Suprapubic skin (tissue), 4 donors: ENCODE results near the gene PRRX1. TPM values are rescaled to one million over a fixed set of nuclear protein-coding genes. Genes with fewer than 3 reads are reported as not detected.

ENCODE experiments used
- DNase-seq, 2 donors: peaks; one replicate each; pipeline ENCODE4 v3.0.0-alpha.2; 2019; ENCODE audit warnings: low spot score in 2 of 2
- H3K27ac ChIP-seq: fragments of 200-600 bp; sonication (generic); one replicate; pipeline ENCODE4 v1.5.1; 2019
- H3K27me3 ChIP-seq: fragments of 200-600 bp; sonication (generic); one replicate; pipeline ENCODE4 v1.5.1; 2019
- H3K36me3 ChIP-seq: fragments of 200-600 bp; sonication (generic); one replicate; pipeline ENCODE4 v1.5.1; 2019
- H3K4me1 ChIP-seq: fragments of 200-600 bp; sonication (generic); one replicate; pipeline ENCODE4 v1.5.1; 2019
- H3K4me3 ChIP-seq: fragments of 200-600 bp; sonication (generic); one replicate; pipeline ENCODE4 v1.5.1; 2019; ENCODE audit warnings: mild to moderate bottlenecking
- H3K9me3 ChIP-seq: fragments of 200-600 bp; sonication (generic); one replicate; pipeline ENCODE4 v1.5.1; 2019
- EP300 ChIP-seq: sonication (generic); formaldehyde crosslinking; IDR thresholded peaks from one replicate; pipeline ENCODE4 v1.6.1; 2017; ENCODE audit warnings: antibody characterized with exemption
- POLR2A ChIP-seq, 2 donors: fragments of 450-650 bp; IDR thresholded peaks; one replicate each; pipeline ENCODE4 v1.6.1; 2017; ENCODE audit warnings: antibody characterized with exemption in 2 of 2, mild to moderate bottlenecking in 2 of 2, moderate library complexity in 2 of 2
- POLR2AphosphoS5 ChIP-seq, 3 donors: sonication (generic); formaldehyde crosslinking; IDR thresholded peaks; one replicate each; pipeline ENCODE4 v1.6.1; 2017; ENCODE audit warnings: antibody characterized with exemption in 3 of 3
- WGBS: methylation state at CpG from one replicate; pipeline ENCODE4 v1.1.5; 2018; 5-methylcytosine and 5-hydroxymethylcytosine counted together
- total RNA-seq, 4 donors: library from RNA; depleted of rRNA; stranded (reverse); fragments of >200 nt; gene quantifications; one replicate each; pipeline ENCODE4 v1.1.0, GENCODE V29; 2016
- TF ChIP-seq, protein P1 (sequence below), 2 donors: fragments of 200-600 bp in 1 of 2; fragments of 450-650 bp in 1 of 2; sonication (generic) in 1 of 2; IDR thresholded peaks; one replicate each; pipeline ENCODE4 v1.5.1; 2016 to 2019; ENCODE audit warnings: antibody characterized with exemption in 2 of 2, mild to moderate bottlenecking in 1 of 2, moderate library complexity in 1 of 2

Gene PRRX1
- total RNA-seq, 4 donors from 2014 or later = 14.7 to 32.5 (median 23.5) TPM

DNA sequence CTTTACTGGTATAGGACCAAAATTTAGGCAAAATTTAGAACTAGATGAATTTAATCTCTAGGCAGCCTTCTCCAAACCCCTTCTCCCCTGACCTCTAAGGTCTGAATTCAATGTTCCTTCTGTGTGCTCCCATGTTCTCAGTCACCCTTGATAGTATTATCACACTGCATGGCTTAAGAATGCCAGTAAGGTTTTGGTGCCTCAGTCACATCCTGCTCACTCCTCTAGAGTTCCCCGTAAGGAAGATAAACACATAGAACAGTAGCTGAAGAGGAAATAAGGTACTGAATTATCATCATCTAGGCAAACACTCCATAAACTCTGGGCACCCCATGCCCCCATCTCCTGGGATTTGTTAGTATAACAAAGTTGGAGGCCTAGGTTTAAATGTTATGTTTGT, 18.2 kb downstream of the PRRX1 start:
- Histone ChIP-seq H3K4me3 (no peak overlapping the region), H3K36me3 (no peaks in the 10 kb centered on the region), H3K4me1 (peaks cover 21% of the 10 kb centered on the region), H3K27ac (no peak overlapping the region), H3K27me3 (no peaks in the 10 kb centered on the region), H3K9me3 (no peaks in the 10 kb centered on the region)
- no peak for TF ChIP-seq POLR2AphosphoS5 (IDR thresholded peaks at IDR 0.05)
- TF ChIP-seq EP300 = no peak
- no peak for DNase-seq
- 69% methylated on average over 1 of the region's 1 CpG for WGBS

DNA sequence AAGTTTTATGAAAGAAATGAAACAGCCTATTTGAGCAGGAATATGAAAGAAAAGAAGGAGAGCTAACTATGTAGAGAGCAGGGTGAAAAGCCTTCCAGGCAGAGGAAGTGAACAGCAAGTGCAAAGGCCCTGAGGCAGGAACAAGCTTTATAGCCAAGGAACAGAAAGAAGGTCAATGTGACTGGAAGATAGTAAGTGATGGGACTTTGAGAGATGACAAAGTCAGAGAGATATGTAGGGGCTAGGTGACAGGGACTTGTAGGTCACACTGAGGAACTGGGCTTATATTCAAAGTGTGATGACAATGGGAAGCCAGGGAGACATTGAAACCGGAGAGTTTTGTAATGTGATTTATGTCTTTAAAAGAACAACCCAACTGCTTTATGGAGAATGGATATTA, 18.9 kb downstream of the PRRX1 start:
- no peak overlapping the region for H3K4me3 ChIP-seq
- H3K4me1 ChIP-seq = peaks cover 14% of the 10 kb centered on the region
- H3K27me3 ChIP-seq = no peaks in the 10 kb centered on the region
- H3K36me3 ChIP-seq = no peaks in the 10 kb centered on the region
- TF ChIP-seq EP300 (no peak), POLR2AphosphoS5 (IDR thresholded peaks at IDR 0.05) (no peak), POLR2A (IDR thresholded peaks at IDR 0.05) (no peak)
- TF ChIP-seq, protein P1, sequence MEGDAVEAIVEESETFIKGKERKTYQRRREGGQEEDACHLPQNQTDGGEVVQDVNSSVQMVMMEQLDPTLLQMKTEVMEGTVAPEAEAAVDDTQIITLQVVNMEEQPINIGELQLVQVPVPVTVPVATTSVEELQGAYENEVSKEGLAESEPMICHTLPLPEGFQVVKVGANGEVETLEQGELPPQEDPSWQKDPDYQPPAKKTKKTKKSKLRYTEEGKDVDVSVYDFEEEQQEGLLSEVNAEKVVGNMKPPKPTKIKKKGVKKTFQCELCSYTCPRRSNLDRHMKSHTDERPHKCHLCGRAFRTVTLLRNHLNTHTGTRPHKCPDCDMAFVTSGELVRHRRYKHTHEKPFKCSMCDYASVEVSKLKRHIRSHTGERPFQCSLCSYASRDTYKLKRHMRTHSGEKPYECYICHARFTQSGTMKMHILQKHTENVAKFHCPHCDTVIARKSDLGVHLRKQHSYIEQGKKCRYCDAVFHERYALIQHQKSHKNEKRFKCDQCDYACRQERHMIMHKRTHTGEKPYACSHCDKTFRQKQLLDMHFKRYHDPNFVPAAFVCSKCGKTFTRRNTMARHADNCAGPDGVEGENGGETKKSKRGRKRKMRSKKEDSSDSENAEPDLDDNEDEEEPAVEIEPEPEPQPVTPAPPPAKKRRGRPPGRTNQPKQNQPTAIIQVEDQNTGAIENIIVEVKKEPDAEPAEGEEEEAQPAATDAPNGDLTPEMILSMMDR (IDR thresholded peaks at IDR 0.05) = no peak
- no peaks in the 10 kb centered on the region for H3K9me3 ChIP-seq
- WGBS = 48% methylated on average over 1 of the region's 1 CpG
- no peak overlapping the region for H3K27ac ChIP-seq
- no peak for DNase-seq

DNA sequence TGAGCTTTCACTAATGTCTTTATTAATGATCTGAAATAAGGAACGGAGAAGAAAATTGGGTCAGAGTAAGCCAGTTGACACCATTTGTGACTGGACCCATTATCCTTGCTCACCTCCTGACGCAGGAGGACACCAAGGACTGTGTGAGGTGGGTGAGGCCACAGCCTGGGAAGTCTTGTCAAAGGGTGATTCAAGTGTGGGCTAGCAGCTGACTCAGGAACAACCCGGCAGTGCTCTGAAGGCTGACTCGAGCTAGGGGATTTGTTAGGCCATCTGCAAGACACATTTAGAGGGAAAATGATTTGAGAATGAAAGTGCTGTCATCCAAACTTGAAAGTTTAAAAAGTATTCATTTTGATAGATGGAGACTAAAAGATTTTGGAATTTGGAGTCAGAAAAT, 21.2 kb downstream of the PRRX1 start:
- Histone ChIP-seq H3K9me3 (no peaks in the 10 kb centered on the region), H3K27me3 (no peaks in the 10 kb centered on the region), H3K27ac (no peak overlapping the region), H3K4me1 (peaks cover 8% of the 10 kb centered on the region), H3K4me3 (no peak overlapping the region), H3K36me3 (no peaks in the 10 kb centered on the region)
- TF ChIP-seq POLR2A (IDR thresholded peaks at IDR 0.05) = no peak
- 69% methylated on average over 4 of the region's 4 CpGs for WGBS
- DNase-seq = no peak

DNA sequence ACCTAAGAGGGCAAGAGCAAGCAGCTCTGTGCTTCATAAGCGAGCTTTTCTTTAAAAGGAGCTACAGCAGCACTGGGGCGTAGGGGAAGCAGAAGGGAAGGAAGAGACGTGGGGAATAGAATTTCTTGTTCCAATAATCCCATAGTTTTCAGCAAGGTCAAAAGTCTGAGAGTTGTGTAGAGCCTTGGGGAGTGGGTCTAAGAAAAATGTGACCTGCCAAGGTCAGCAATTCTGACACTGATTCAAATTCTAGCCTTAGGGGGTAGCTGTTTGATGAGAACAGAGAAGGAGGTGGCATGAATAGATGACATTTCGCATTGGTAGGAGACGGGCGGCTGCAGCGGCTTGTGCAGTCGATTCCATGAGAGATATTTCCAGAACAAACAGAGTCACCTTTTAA, 22.4 kb downstream of the PRRX1 start:
- 81% methylated on average over 8 of the region's 8 CpGs for WGBS
- no peaks in the 10 kb centered on the region for H3K9me3 ChIP-seq
- H3K4me3 ChIP-seq = no peak overlapping the region
- peaks cover 7% of the 10 kb centered on the region for H3K4me1 ChIP-seq
- H3K36me3 ChIP-seq = no peaks in the 10 kb centered on the region
- DNase-seq = no peak
- TF ChIP-seq EP300 (no peak), POLR2A (IDR thresholded peaks at IDR 0.05) (no peak), POLR2AphosphoS5 (IDR thresholded peaks at IDR 0.05) (no peak)
- TF ChIP-seq, protein P1 (IDR thresholded peaks at IDR 0.05) = no peak
- no peak overlapping the region for H3K27ac ChIP-seq
- H3K27me3 ChIP-seq = no peaks in the 10 kb centered on the region

DNA sequence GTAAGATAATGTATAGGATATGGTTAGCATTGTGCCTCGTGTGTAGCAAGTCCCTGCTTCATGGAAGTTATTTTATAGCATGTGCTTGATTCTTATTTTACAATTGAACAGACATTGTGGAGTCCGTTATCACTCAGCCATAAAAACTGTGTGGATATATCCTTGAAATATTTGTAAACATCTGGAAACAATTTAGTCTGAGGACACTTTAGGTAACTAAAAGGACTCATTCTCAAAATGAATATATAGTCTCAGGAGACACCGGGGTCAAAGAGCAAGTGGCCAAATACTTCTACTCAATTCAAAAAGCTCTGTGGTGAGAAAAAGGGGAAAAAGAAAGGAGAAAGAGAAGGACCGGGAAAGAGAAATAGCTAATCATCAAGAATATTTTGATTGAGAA, 23.7 kb downstream of the PRRX1 start:
- no peak for DNase-seq
- no peaks in the 10 kb centered on the region for H3K36me3 ChIP-seq
- H3K27ac ChIP-seq = no peak overlapping the region
- no peaks in the 10 kb centered on the region for H3K27me3 ChIP-seq
- WGBS = 71% methylated on average over 4 of the region's 4 CpGs
- no peaks in the 10 kb centered on the region for H3K9me3 ChIP-seq
- peaks cover 6% of the 10 kb centered on the region for H3K4me1 ChIP-seq
- H3K4me3 ChIP-seq = no peak overlapping the region
- TF ChIP-seq POLR2A (IDR thresholded peaks at IDR 0.05) (no peak), EP300 (no peak), POLR2AphosphoS5 (IDR thresholded peaks at IDR 0.05) (no peak)
- TF ChIP-seq, protein P1 (IDR thresholded peaks at IDR 0.05) = no peak

DNA sequence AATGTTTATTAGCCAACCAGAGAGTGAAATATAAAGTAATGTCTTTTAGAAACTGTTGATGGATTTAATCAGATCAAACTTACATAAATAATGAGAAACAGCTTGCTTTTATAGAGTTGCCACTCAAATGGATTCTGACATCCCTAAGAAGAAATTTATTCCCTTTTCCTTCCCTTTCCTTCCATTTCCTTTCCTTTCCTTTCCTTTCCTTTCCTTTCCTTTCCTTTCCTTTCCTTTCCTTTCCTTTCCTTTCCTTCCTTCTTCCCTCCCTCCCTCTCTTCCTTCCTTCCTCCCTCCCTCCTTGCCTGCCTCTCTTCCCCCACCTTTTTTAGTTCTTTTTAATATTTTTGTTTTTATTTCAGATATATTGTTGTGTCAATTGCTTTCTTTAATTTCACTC, 27.3 kb downstream of the PRRX1 start:
- Histone ChIP-seq H3K27me3 (no peaks in the 10 kb centered on the region), H3K27ac (no peak overlapping the region), H3K4me1 (peaks cover 25% of the 10 kb centered on the region), H3K36me3 (no peaks in the 10 kb centered on the region), H3K9me3 (no peaks in the 10 kb centered on the region), H3K4me3 (no peak overlapping the region)
- no peak for DNase-seq
- no peak for TF ChIP-seq POLR2AphosphoS5 (IDR thresholded peaks at IDR 0.05)
- TF ChIP-seq, protein P1 (IDR thresholded peaks at IDR 0.05) = no peak
- TF ChIP-seq EP300 = no peak
- TF ChIP-seq POLR2A (IDR thresholded peaks at IDR 0.05) = no peak
